ENCODE measurements around the gene CT45A6.
"Not testable (repeated sequence)": the region's sequence is repeated elsewhere in the genome, so short reads cannot be mapped to it uniquely, and the experiment has no call there.

Gene CT45A6

DNA sequence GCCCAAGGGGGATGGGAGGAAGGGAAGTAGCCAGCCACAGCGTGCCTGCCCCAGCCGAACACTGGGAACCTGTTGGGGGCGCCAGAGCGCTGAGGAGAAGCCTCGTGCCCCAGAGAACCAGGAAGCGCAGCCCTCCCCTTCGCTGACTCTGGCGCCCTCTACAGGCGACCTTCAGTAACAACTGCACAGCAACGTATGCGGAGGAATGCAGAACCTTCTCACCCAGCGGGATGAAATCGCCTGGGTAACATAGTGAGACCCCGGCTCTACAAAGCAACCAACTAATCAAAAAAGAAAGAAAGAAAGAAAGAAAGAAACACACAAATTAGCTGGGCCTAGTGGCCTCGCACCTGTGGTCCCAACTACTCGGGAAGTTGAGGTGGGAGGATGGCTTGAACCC lies at the start of gene CT45A6:
Gene CT45A6, minus strand, starts transcription at position 101 of the 400 bp plus-strand sequence. CDS start 3,794 bp downstream, outside the sequence.
- DNase-seq, result not testable (repeated sequence)

GRCh38 chrX:135837180-135837579 lies 34.6 kb upstream of the CT45A6 start, which contains the start of gene CT45A7:
CT45A7 (minus strand) TSS chrX:135837280; CDS start chrX:135833533, 3,747 bp downstream.
- DNase-seq, result not testable (repeated sequence)

DNA sequence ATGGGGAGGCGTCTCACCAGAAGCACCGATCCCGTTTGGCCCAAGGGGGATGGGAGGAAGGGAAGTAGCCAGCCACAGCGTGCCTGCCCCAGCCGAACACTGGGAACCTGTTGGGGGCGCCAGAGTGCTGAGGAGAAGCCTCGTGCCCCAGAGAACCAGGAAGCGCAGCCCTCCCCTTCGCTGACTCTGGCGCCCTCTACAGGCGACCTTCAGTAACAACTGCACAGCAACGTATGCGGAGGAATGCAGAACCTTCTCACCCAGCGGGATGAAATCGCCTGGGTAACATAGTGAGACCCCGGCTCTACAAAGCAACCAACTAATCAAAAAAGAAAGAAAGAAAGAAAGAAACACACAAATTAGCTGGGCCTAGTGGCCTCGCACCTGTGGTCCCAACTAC lies 17.3 kb upstream of the CT45A6 start, which contains the start of gene CT45A2:
Gene CT45A2, minus strand, starts transcription at position 101 of the 400 bp plus-strand sequence. CDS start 3,747 bp downstream, outside the sequence.
- DNase-seq, result not testable (repeated sequence)

DNA sequence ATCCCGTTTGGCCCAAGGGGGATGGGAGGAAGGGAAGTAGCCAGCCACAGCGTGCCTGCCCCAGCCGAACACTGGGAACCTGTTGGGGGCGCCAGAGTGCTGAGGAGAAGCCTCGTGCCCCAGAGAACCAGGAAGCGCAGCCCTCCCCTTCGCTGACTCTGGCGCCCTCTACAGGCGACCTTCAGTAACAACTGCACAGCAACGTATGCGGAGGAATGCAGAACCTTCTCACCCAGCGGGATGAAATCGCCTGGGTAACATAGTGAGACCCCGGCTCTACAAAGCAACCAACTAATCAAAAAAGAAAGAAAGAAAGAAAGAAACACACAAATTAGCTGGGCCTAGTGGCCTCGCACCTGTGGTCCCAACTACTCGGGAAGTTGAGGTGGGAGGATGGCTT lies 17.2 kb downstream of the CT45A6 start, which contains the start of gene CT45A5:
Gene CT45A5, minus strand, starts transcription at position 101 of the 400 bp plus-strand sequence. CDS start 3,774 bp downstream, outside the sequence.
- not testable (repeated sequence) for DNase-seq

DNA sequence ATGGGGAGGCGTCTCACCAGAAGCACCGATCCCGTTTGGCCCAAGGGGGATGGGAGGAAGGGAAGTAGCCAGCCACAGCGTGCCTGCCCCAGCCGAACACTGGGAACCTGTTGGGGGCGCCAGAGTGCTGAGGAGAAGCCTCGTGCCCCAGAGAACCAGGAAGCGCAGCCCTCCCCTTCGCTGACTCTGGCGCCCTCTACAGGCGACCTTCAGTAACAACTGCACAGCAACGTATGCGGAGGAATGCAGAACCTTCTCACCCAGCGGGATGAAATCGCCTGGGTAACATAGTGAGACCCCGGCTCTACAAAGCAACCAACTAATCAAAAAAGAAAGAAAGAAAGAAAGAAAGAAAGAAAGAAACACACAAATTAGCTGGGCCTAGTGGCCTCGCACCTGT lies 34.5 kb downstream of the CT45A6 start, which contains the start of gene CT45A3:
Gene CT45A3, minus strand, starts transcription at position 101 of the 400 bp plus-strand sequence. CDS start 3,747 bp downstream, outside the sequence.
- not testable (repeated sequence) for DNase-seq

DNA sequence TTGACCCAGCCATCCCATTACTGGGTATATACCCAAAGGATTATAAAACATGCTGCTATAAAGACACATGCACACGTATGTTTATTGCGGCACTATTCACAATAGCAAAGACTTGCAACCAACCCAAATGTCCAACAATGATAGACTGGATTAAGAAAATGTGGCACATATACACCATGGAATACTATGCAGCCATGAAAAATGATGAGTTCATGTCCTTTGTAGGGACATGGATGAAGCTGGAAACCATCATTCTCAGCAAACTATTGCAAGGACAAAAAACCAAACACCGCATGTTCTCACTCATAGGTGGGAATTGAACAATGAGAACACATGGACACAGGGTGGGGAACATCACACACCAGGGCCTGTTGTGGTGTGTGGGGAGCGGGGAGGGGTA lies 57.8 kb downstream of the CT45A6 start:
- DNase-seq, result not testable (repeated sequence)

Data from NCI-H82 (cell line).